Tibial nerve (tissue), 4 donors: ENCODE measurements around the gene HRAS. TPM values are rescaled to one million over a fixed set of nuclear protein-coding genes. Genes with fewer than 3 reads are reported as not detected.
A peak's percentile ranks its signal among the peaks of the same experiment; 100 is the strongest.
"Not testable (repeated sequence)": the region's sequence is repeated elsewhere in the genome, so short reads cannot be mapped to it uniquely, and the experiment has no call there.

Experiments
- DNase-seq, 2 donors: peaks; one replicate each; pipeline ENCODE4 v3.0.0-alpha.2; 2019; ENCODE audit warnings: low spot score in 2 of 2
- H3K27ac ChIP-seq, 4 donors: fragments of 200-600 bp; sonication (generic) in 3 of 4; one replicate each; pipeline ENCODE4 v1.5.1; 2017 to 2019; ENCODE audit warnings: mild to moderate bottlenecking in 1 of 4
- H3K27me3 ChIP-seq, 2 donors: fragments of 200-600 bp; sonication (generic) in 1 of 2; one replicate each; pipeline versions ENCODE4 v1.5.1 to v1.6.0; 2017 to 2019
- H3K36me3 ChIP-seq, 3 donors: fragments of 200-600 bp; sonication (generic); one replicate each; pipeline ENCODE4 v1.5.1; 2018 to 2019
- H3K4me1 ChIP-seq, 4 donors: fragments of 200-600 bp; sonication (generic) in 3 of 4; one replicate each; pipeline ENCODE4 v1.5.1; 2017 to 2019
- H3K4me3 ChIP-seq, 4 donors: fragments of 200-600 bp; sonication (generic) in 3 of 4; one replicate each; pipeline ENCODE4 v1.5.1; 2017 to 2019; ENCODE audit warnings: mild to moderate bottlenecking in 1 of 4, moderate library complexity in 1 of 4
- H3K9me3 ChIP-seq, 4 donors: fragments of 200-600 bp; sonication (generic) in 3 of 4; one replicate each; pipeline ENCODE4 v1.5.1; 2017 to 2019
- EP300 ChIP-seq, 2 donors: sonication (generic); formaldehyde crosslinking; IDR thresholded peaks; one replicate each; pipeline ENCODE4 v1.6.1; 2017; ENCODE audit warnings: antibody characterized with exemption in 2 of 2, mild to moderate bottlenecking in 1 of 2
- POLR2A ChIP-seq, 2 donors: fragments of 450-650 bp; IDR thresholded peaks; one replicate each; pipeline ENCODE4 v1.6.1; 2017; ENCODE audit warnings: antibody characterized with exemption in 2 of 2, mild to moderate bottlenecking in 2 of 2, moderate library complexity in 2 of 2
- WGBS, 2 donors: methylation state at CpG; one replicate each; pipeline ENCODE4 v1.1.5; 2018; 5-methylcytosine and 5-hydroxymethylcytosine counted together
- total RNA-seq, 4 donors: library from RNA; depleted of rRNA; stranded (reverse); fragments of >200 nt; gene quantifications; one replicate each; pipeline ENCODE4 v1.1.0, GENCODE V29; 2016
- TF ChIP-seq, protein P1 (sequence below), 5 experiments: fragments of 200-600 bp in 3 of 5; fragments of 450-650 bp in 2 of 5; sonication (generic) in 3 of 5; IDR thresholded peaks; one replicate each; pipeline ENCODE4 v1.5.1; 2016 to 2019; ENCODE audit warnings: antibody characterized with exemption in 5 of 5, mild to moderate bottlenecking in 3 of 5, moderate library complexity in 2 of 5

The HRAS gene
- total RNA-seq, 4 donors from 2014 or later: 64.3 to 71.1 (median 68.1) TPM

DNA sequence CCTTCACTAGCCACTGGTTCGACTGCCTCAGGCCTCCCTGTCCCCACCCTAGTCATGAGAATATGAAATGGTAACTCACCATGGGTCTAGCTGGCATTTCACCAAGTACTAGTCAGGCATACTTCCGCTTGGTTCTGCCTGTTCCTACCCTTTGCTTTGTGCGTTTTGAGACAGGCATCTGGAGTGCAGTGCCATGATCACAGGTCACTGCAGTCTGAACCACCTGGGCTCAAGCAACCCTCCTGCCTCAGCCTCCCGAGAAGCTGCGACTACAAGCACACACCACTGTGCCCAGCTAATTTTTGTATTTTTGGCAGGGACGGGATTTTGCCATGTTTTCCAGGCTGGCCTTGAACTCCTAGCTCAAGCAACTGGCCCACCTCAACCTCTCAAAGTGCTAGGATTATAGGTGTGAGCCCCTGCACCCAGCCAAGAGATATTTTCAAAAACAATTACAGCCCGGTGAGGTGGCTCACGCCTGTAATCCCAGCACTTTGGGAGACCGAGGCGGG lies 14.1 kb downstream of the HRAS start:
- DNase-seq: no peak
- TF ChIP-seq POLR2A (IDR thresholded peaks at IDR 0.05): no peak
- TF ChIP-seq, protein P1, sequence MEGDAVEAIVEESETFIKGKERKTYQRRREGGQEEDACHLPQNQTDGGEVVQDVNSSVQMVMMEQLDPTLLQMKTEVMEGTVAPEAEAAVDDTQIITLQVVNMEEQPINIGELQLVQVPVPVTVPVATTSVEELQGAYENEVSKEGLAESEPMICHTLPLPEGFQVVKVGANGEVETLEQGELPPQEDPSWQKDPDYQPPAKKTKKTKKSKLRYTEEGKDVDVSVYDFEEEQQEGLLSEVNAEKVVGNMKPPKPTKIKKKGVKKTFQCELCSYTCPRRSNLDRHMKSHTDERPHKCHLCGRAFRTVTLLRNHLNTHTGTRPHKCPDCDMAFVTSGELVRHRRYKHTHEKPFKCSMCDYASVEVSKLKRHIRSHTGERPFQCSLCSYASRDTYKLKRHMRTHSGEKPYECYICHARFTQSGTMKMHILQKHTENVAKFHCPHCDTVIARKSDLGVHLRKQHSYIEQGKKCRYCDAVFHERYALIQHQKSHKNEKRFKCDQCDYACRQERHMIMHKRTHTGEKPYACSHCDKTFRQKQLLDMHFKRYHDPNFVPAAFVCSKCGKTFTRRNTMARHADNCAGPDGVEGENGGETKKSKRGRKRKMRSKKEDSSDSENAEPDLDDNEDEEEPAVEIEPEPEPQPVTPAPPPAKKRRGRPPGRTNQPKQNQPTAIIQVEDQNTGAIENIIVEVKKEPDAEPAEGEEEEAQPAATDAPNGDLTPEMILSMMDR (IDR thresholded peaks at IDR 0.05): no peak
- no peak for TF ChIP-seq EP300 (IDR thresholded peaks at IDR 0.05)
- 89 to 91% methylated on average over 10 of the region's 10 CpGs for WGBS, 2 donors

DNA sequence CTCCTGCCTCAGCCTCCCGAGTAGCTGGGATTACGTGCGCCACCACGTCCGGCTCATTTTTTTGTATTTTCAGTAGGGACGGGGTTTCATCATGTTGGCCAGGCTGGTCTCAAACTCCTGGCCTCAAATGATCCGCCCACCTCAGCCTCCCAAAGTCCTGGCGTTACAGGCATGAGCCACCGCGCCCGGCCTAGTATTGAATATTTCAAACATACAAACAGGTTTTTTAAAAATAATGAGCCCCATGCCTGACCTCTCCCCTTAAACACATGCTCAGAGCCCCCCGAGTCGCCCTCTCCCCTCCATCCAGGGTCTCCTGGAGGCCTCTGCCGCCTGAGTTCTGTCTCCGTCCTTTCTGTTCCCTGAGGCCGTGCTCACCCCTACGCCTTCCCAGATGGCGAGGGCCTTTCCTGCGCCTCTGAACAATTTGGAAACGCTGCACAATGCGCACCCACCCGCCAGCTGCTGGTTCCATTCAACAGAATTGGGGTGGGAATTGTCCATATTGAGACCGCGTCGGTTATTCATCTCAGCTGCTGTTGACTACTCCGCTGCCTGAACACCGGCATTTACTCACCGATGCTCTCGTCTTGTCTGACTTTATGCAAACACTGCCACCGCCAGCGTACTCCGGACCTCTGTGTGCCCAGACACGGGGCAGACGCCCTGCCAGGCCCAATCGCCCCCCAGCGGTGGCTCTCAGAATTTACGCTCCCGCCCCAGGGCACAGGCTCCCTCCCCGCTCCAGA lies 14.8 kb downstream of the HRAS start:
- Histone ChIP-seq H3K4me3 (no peak overlapping the region), H3K27me3 (no peaks in the 10 kb centered on the region), H3K4me1 (peaks cover 0 to 7% (median 0%) of the 10 kb centered on the region in 4 donors), H3K9me3 (peaks cover 0 to 18% (median 0%) of the 10 kb centered on the region in 4 donors), H3K27ac (no peak overlapping the region), H3K36me3 (peaks cover 0 to 9% (median 0%) of the 10 kb centered on the region in 3 donors)
- TF ChIP-seq, protein P1 (IDR thresholded peaks at IDR 0.05): no peak
- TF ChIP-seq EP300 (IDR thresholded peaks at IDR 0.05) (no peak), POLR2A (IDR thresholded peaks at IDR 0.05) (no peak)
- no peak for DNase-seq
- WGBS, 2 donors: 88 to 89% methylated on average over 39 of the region's 39 CpGs

More for the DNA sequence above, 14.1 kb downstream of the HRAS start:
- peaks cover 0 to 7% (median 0%) of the 10 kb centered on the region in 4 donors for H3K4me1 ChIP-seq
- no peak overlapping the region for H3K27ac ChIP-seq
- H3K36me3 ChIP-seq: peaks cover 0 to 4% (median 0%) of the 10 kb centered on the region in 3 donors
- H3K9me3 ChIP-seq: peaks cover 0 to 11% (median 0%) of the 10 kb centered on the region in 4 donors
- H3K4me3 ChIP-seq: no peak overlapping the region
- no peaks in the 10 kb centered on the region for H3K27me3 ChIP-seq

DNA sequence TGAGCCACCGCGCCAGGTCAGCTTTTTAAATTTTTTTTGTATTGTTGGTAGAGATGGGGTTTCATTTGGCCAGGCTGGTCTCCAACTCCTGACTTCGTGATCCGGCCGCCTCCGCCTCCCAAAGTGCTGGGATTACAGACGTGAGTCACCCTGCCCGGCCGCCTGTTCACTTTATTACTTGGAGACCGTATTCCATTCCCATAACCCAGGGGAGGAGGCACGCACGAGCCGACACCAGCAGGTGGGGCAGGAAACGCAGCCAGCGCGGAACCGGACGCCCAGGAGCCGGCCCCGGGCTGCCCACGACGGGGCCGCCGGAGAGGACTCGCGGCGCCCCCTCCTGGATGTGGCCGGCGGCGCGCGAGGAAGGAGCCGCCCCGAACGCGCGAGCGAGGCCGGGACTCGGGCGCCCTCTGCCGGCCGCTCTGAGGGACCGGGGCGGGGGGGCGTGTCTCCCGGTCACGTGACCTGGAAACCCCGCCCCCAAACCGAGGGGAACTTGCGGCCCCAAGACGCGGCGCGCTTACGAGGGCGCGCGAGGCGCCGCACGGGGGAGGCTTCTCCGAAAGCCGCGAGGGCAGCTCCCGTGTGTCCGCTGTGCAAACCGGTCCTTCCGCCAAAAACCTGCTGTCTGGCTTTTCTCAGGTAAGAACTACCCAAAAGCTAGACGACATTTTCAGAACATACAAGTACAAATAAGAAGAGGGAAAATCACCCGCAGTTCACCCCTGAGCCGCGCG lies 16.7 kb downstream of the HRAS start:
- 9 to 13% methylated on average over 44 to 71 of the region's 74 CpGs for WGBS, 2 donors
- Histone ChIP-seq H3K9me3 (peaks cover 0 to 18% (median 0%) of the 10 kb centered on the region in 4 donors), H3K4me3 (peak overlapping the region; percentile 1 to 37 (median 22)), H3K27ac (peak overlapping the region; percentile 19 to 82 (median 55)), H3K4me1 (peaks cover 0 to 7% (median 0%) of the 10 kb centered on the region in 4 donors), H3K36me3 (peaks cover 0 to 29% (median 0%) of the 10 kb centered on the region in 3 donors), H3K27me3 (no peaks in the 10 kb centered on the region)
- DNase-seq: peak; percentile 75 to 77
- TF ChIP-seq EP300 (IDR thresholded peaks at IDR 0.05) (peak in 1 of 2 donors; percentile 64), POLR2A (IDR thresholded peaks at IDR 0.05) (peak in 1 of 2 donors; percentile 38)
- TF ChIP-seq, protein P1 (IDR thresholded peaks at IDR 0.05): peak; percentile 99 to 100 (median 100)

DNA sequence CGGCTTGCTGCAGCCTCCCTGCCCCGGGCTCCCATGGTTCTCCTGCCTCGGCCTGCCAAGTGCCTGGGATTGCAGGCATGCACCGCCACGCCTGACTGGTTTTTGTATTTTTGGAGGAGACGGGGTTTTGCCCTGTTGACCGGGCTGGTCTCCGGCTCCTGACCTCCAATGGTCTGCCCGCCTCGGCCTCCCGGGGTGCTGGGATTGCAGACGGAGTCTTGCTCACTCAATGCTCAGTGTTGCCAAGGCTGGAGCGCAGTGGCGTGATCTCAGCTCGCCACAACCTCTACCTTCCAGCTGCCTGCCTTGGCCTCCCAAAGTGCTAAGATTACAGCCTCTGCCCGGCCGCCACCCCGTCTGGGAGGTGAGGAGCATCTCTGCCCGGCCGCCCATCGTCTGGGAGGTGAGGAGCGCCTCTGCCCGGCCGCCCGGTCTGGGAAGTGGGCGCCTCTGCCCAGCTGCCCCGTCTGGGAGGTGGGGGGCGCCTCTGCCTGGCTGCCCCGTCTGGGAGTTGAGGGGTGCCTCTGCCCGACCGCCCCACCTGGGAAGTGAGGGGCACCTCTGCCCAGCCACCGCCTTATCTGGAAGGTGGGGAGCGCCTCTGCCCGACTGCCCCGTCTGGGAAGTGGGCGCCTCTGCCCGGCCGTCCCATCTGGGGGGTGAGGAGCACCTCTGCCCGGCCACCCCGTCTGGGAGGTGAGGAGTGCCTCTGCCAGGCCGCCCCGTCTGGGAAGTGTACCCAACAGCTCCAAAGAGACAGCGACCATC lies 18.3 kb downstream of the HRAS start:
- not testable (repeated sequence) for DNase-seq

DNA sequence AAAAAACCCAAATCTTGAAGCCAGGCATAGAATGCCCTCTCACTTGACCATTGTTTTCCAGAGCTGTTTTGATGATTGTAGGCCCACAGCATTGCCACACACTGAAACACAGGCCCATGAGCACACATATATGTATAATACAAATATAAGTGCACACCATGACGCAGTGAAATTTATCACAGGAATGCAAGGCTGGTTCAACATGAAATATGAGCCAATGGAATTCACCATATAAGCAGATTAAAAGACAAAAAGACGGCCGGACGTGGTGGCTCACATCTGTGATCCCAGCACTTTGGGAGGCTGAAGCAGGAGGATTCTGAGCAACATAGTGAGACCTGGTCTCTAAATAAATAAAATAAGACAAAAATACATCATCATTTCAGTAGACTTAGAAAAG lies 19.0 kb downstream of the HRAS start:
- no peak for DNase-seq
- no peaks in the 10 kb centered on the region for H3K27me3 ChIP-seq
- H3K36me3 ChIP-seq: peaks cover 0 to 51% (median 0%) of the 10 kb centered on the region in 3 donors
- no peak overlapping the region for H3K4me3 ChIP-seq
- no peak overlapping the region for H3K27ac ChIP-seq
- H3K4me1 ChIP-seq: peaks cover 0 to 7% (median 0%) of the 10 kb centered on the region in 4 donors
- WGBS, 2 donors: 93% methylated on average over 4 of the region's 4 CpGs
- peaks cover 0 to 18% (median 0%) of the 10 kb centered on the region in 4 donors for H3K9me3 ChIP-seq
- no peak for TF ChIP-seq EP300 (IDR thresholded peaks at IDR 0.05)
- TF ChIP-seq POLR2A (IDR thresholded peaks at IDR 0.05): no peak
- TF ChIP-seq, protein P1 (IDR thresholded peaks at IDR 0.05): no peak

More for the DNA sequence above, 18.3 kb downstream of the HRAS start:
- not testable (repeated sequence) for H3K4me1 ChIP-seq, H3K27me3 ChIP-seq, H3K4me3 ChIP-seq
- WGBS, 2 donors: 92 to 94% methylated on average over 40 to 43 of the region's 43 CpGs
- Histone ChIP-seq H3K9me3 (peaks cover 0 to 18% (median 0%) of the 10 kb centered on the region in 4 donors), H3K27ac (peak overlapping the region in 1 of 4 donors; percentile 82), H3K36me3 (peaks cover 0 to 44% (median 0%) of the 10 kb centered on the region in 3 donors)
